Left hindlimb (tissue), 1 donor: ENCODE data around the gene HOXD13.

Source experiments
- DNase-seq: peaks from one replicate; pipeline ENCODE4 v3.0.0-alpha.2; 2018

The HOXD13 gene

DNA sequence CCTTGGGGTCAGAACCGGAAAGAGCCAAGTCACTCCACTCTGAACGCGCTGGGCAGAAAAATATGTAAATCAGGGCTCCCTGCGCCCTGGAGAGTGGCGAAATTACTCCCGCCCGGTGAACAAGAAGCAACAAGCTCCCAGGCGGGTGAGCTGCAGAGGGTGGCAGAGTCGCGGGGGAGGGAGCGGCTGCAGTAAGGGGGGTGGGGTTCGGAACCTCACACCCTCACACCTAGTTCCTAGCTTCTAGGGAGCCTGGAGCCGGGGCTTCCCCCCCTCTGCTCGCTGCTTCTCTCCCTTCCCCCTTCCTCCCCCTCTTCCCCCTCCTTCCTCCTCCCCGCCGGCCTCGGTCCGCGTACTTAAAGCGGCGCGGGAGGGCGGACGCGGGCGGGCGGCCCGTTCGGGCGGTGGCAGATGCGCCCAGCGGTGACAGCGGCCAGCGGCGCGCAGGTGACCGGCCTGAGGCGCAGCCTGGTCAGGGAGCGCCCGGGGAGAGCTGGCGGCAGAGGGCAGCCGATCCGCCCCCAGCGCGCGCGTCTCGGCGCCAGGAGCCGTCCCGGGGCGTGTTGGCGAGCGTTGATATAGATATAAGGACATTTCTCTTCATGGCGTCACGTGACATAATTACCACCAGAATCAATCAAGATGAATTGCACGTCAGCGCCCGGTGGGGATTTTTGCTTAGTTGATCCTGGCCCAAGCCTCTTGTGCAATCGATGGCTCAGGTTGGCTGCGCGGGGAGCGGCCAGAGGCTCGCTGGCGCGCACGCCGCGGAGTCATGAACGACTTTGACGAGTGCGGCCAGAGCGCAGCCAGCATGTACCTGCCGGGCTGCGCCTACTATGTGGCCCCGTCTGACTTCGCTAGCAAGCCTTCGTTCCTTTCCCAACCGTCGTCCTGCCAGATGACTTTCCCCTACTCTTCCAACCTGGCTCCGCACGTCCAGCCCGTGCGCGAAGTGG, 14.3 kb downstream of the HOXD13 start, which contains the start of gene HOXD11:
Gene HOXD11 (plus strand): TSS at position 700 of the 959 bp plus-strand sequence. CDS start 76 bp downstream, at position 776.
- peak; percentile 56 for DNase-seq

DNA sequence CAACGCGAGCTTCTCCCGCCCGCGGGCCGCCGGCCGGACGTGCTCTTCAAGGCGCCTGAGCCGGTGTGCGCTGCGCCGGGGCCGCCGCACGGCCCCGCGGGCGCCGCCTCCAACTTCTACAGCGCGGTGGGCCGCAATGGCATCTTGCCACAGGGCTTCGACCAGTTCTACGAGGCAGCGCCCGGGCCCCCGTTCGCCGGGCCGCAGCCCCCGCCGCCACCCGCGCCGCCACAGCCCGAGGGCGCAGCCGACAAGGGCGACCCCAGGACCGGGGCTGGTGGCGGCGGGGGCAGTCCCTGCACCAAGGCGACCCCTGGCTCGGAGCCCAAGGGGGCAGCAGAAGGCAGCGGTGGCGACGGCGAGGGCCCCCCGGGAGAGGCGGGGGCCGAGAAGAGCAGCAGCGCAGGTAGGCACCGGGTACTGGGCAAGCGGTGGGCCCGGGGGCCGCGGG, 15.2 kb downstream of the HOXD13 start:
- peak; percentile 48 for DNase-seq

GRCh38 chr2:176109192-176109901, 16.8 kb downstream of the HOXD13 start:
- DNase-seq = peak; percentile 39

DNA sequence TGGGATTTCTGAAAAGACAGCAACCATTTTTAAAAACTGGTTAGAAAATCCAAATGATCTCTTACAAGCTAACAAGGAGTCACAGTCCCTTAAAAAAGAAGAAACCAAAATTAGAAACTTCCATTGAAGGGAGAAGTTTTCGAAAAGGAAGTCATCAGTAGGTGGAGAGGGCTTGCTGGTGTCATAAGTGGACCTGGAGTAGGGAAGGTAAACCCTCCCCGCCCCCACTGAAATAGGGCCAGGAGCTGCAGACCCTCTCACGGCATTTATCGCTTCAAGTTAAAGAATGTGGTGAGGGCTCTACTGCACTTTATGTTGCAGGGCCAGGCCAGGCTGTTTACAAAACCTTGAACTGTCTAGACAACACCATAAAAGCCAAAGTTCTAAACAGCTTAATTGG, 17.4 kb downstream of the HOXD13 start:
- peak; percentile 13 for DNase-seq

- DNase-seq = no peak
These were observed 18.1 kb downstream of the HOXD13 start for GRCh38 chr2:176110415-176111308.

GRCh38 chr2:176111309-176111663, 18.8 kb downstream of the HOXD13 start:
- peak; percentile 78 for DNase-seq

DNA sequence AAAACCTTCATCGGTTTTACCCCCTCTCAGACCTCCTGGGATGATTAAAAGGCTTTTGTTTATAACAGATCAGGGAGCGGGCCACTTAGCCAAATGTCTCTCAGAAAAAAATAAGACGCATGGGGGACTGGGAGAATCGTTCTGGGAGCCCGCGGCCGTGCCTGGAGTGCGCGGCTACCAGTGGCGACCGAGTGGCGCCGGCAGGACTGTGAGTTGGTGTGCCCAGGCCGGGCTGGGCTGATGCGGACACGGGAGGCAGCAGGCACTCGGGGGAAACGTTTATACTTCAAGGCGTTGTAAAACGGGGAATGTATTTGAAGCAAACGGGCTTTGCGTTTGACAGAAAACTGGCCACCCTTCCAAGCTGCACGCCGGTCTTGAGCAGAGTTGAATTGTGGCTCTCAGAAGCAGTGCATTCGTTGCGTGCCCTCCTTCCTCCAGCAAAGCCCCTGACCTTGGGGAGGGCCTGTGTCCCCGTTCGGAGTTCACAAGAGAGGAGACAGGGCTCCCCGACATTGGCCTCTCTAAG, 19.4 kb downstream of the HOXD13 start:
- no peak for DNase-seq

DNA sequence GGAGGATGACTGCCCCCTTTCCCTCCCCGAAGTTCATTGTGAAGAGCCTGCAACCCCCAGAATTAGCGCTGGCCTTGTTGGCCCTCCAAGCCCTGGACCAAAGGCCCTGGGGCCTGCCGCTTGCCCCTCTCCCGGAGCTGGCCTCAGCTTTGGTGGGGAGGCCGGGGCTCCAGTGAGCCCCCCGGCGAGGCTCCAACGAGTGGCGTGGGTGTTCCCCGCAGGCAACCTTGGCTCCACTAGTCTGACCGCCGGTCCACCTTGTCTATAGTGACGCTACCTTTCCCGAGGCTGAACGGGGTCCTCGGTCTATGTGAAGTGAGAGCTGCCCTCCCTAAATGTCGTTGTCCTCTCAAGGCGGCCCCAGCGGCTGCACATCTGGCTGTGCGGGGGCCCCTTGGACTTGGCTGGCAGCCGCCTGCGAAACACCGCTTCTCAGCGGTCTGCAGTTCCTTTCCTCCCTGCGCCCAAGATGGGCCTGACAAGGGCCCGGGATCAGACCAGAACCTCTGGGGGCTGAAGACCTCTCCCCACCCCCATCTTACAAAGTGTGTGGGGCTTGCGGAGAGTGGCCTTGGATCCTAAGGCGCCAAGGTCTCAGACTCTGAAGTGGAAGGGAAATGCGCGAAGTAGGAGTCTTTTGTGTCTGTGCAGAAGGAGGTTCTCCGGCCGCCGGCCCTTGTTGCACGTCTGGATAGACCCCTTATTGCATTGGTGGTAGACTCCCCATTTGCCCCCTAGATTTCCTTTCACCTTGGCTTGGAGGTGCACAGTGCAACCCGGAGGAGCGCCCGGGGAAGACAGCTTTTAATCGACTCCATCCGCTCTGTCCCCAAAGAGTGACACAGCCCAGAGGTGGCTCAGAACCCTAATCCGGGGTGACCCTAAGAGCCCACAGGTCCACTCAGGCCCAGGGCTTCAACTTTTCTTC, 20.1 kb downstream of the HOXD13 start:
- DNase-seq = no peak

GRCh38 chr2:176114120-176114929, 21.8 kb downstream of the HOXD13 start:
- no peak for DNase-seq

DNA sequence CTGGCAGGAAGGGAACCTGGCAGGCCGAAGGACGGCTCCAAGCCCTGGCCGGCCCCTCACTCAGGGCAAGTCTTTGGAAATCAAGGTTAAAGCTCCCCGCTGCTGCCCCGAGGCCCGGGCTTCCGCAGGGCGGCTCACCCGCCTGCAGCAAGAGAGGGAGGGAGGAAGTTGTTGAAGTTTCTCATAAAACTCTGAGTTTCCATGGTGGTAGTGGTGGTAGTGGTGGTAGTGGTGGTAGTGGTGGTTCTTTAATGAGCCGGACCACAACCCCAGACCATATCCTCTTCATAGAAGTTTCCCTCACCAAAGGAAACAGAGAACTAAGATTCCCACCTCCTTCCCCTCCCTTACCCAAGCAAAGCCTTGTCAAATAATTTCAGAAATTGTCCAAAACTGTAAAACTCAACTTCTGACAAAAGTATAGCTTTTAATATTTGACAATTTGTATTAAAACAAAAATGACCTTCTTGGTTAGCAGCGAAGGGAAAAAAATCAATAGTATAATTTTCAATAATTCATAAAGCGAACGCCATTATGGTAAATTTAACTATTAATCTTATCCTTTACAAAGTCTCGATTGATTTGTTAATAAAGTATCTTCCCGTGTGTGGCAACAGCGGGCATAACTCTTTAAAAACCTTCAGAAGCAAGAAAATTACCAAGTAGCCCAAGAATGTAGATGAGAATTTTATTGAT, 22.6 kb downstream of the HOXD13 start:
- no peak for DNase-seq

DNA sequence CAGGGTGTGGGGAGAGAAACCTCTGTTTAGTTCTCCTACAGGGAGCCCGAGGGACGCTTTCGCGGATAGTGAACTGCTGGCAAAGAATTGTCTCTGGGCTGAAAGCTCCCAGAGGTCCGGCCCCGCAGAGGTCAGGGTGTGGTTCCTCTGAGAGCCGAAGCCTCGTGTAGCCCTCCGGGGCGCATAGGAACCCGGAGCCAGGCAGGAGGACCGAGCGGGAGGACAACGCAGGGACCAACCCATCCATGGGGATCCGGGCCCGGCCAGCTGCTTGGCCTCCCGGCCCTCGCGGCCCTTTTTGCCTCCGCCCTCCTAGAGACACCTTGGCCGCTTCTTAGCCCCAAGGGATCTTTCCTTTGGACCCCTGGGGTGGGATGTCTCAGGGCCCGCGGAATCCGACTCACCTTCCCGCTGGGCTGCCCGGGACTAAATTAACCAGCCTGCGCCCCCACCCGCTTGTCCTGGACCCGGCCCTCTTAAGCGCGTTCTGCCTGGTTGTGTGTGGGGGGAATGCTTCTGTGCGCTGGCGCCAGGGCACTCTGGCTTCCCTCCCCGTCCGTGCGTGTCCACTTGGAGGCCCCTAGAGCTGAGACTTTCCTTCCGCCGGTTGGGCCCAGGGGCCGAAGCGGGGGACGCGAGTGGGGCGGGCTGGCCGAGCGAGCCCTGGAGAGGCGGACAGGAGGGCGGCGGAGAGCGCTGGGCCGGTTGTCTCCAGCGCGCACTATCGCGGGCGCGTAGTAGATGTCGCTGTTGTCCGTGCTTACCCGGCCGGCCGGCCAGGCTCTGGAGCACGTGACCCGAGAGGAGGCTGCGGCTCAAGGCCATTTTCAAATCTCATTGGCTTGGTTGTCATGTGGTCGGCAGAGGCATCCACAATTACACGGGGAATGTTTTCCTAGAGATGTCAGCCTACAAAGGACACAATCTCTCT, 23.6 kb downstream of the HOXD13 start, which contains the start of gene HOXD10:
Gene HOXD10 (plus strand): TSS at position 896 of the 931 bp plus-strand sequence. CDS start 56 bp downstream, outside the sequence.
- peak; percentile 88 for DNase-seq

GRCh38 chr2:176117162-176117822, 24.8 kb downstream of the HOXD13 start:
- DNase-seq = no peak

DNA sequence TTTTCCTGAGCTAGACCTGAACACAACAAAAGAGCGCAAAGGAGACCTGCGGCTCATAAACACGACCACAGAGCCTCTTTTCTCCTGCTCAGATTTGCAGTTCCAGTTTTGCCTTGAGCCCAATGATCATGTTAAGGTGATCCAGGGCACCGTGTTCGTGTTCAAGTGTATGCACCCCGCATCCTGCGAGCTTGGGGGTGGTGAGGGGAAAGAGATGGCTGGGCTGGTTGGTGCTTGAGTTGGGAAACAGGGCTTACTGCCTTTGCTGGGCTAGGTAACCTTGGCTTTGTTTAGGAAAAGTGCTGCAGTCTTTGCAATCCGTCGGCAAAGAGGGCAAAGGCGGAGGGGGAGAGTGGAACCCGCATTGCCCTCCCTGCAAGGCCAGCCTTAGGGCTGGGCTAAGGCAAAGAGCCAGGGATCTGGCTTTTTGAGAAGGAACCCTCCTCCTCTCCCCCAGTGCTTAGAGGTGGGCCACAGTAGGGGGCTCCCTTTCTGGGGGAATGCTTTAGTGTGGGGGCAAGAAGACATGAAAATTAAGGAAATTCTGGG, 25.4 kb downstream of the HOXD13 start:
- no peak for DNase-seq

DNA sequence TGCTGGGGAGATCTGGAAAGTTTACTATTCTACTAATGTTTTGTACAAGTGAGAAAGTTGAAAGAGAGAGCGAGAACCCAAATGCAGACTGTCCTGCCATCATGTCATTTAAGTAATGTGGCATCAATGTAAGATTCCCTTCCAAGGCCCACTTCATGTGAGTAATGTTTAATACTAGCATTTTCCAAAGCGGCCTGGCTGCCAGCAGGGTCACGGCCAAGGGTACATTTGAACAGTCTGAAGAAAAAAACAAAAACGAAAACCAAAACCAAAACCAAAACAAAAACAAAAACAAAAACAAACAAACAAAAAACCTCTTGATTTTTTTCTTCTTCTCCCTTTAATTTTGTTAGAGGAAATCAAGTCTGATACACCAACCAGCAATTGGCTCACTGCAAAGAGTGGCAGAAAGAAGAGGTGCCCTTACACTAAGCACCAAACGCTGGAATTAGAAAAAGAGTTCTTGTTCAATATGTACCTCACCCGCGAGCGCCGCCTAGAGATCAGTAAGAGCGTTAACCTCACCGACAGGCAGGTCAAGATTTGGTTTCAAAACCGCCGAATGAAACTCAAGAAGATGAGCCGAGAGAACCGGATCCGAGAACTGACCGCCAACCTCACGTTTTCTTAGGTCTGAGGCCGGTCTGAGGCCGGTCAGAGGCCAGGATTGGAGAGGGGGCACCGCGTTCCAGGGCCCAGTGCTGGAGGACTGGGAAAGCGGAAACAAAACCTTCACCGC, 26.2 kb downstream of the HOXD13 start:
- peak; percentile 51 for DNase-seq

GRCh38 chr2:176120364-176121189, 28.1 kb downstream of the HOXD13 start:
- no peak for DNase-seq
